Measurements from ENCODE around the gene SLC35G3. TPM values are rescaled to one million over a fixed set of nuclear protein-coding genes. Genes with fewer than 3 reads are reported as not detected.

Gene SLC35G3
- total and polyA plus RNA-seq, 2 of the 8 experiments (the other 6 are each of a cell fraction or from before 2014, with no cell fraction given): not detected

GRCh38 chr17:35163886-35164285, 30.3 kb downstream of the SLC35G3 start:
- Histone ChIP-seq H3K27ac (ENCODE audit: low read depth, low read length) (no peak overlapping the region), H4K91ac (replicated peaks; ENCODE audit: insufficient read length, low read length) (no peak overlapping the region), H3K9ac (replicated peaks in 1 of 4; ENCODE audit: extremely low read depth in 1 of 4, low read depth in 3 of 4, low read length in 3 of 4) (no peak overlapping the region), H3K79me2 (ENCODE audit: control insufficient read depth in 1 of 2, insufficient read depth in 2 of 2, low read length in 2 of 2) (no peaks in the 10 kb centered on the region), H3K4me1 (replicated peaks in 1 of 4; ENCODE audit: control insufficient read depth in 3 of 4, insufficient read depth in 4 of 4, low read length in 3 of 4) (no peaks in the 10 kb centered on the region), H3K23me2 (ENCODE audit: low read depth, low read length) (no peaks in the 10 kb centered on the region), H3K27me3 (replicated peaks in 1 of 4; ENCODE audit: control insufficient read depth in 3 of 4, extremely low read depth in 1 of 4, insufficient read depth in 3 of 4, low read length in 3 of 4) (no peaks in the 10 kb centered on the region), H3K79me1 (ENCODE audit: low read depth, low read length) (no peaks in the 10 kb centered on the region; the same call in 1 of the 2 replicates), H2BK15ac (ENCODE audit: low read length) (no peak overlapping the region), H3K9me3 (ENCODE audit: insufficient read depth in 2 of 2, low read depth in 1 of 2, low read length in 1 of 2) (no peaks in the 10 kb centered on the region), H3K18ac (ENCODE audit: extremely low read depth, low read length) (no peak overlapping the region), H3K4me2 (ENCODE audit: insufficient read depth in 1 of 2, low read depth in 2 of 2, low read length in 2 of 2) (no peak overlapping the region), H2AK5ac (ENCODE audit: low read depth, low read length) (no peak overlapping the region), H4K20me1 (replicated peaks in 1 of 2; ENCODE audit: control insufficient read depth in 1 of 2, insufficient read depth in 2 of 2, low read length in 2 of 2) (peaks cover 0 to 2% of the 10 kb centered on the region in 2 experiments), H2BK120ac (replicated peaks; ENCODE audit: low read depth, low read length) (no peak overlapping the region), H3K4ac (replicated peaks; ENCODE audit: insufficient read length, low read depth, low read length) (no peak overlapping the region), H3K23ac (ENCODE audit: insufficient read length) (no peak overlapping the region), H4K5ac (ENCODE audit: insufficient read length, low read depth, low read length) (no peak overlapping the region), H4K8ac (ENCODE audit: extremely low read depth, insufficient read depth, low read length) (no peak overlapping the region), H2BK20ac (ENCODE audit: low read length) (no peak overlapping the region), H3K36me3 (ENCODE audit: control insufficient read depth in 2 of 4, insufficient read depth in 4 of 4, low read length in 3 of 4) (no peaks in the 10 kb centered on the region), H2BK12ac (ENCODE audit: low read depth, low read length) (no peak overlapping the region), H2BK5ac (ENCODE audit: low read depth, low read length) (no peak overlapping the region), H3K14ac (ENCODE audit: insufficient read length) (no peak overlapping the region), H2AFZ (ENCODE audit: low read length) (no peak overlapping the region), H3K4me3 (ENCODE audit: extremely low read depth in 1 of 4, insufficient read depth in 2 of 4, low read depth in 3 of 4, low read length in 4 of 4) (no peak overlapping the region), H3K56ac (replicated peaks; ENCODE audit: insufficient read length, low read depth, low read length) (no peak overlapping the region)
- CTCF ChIA-PET (ENCODE audit: partially characterized antibody): interaction anchor here (0.6 to 0.9 kb wide), 2 partner anchors 9 to 216 kb away, joined by 3 read pairs; no protein-coding TSS in a partner anchor
- WGBS, 2 experiments (ENCODE audit: extremely low coverage in 1 of 2, insufficient coverage in 1 of 2, insufficient read length in 1 of 2, insufficient replicate concordance in 2 of 2, low coverage in 1 of 2, low lambda C conversion rate in 2 of 2, missing lambda C conversion rate in 1 of 2): 92% methylated on average over 7 of the region's 7 CpGs; no CpG with 5 or more reads in 1 of the 2 experiments
- TF ChIP-seq, protein P1, sequence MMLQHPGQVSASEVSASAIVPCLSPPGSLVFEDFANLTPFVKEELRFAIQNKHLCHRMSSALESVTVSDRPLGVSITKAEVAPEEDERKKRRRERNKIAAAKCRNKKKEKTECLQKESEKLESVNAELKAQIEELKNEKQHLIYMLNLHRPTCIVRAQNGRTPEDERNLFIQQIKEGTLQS (IDR thresholded peaks at IDR 0.05; ENCODE audit: insufficient read depth, low read depth, low read length): no peak
- TF ChIP-seq YY1 (IDR thresholded peaks at IDR 0.05; ENCODE audit: low read depth, low read length) (no peak), GTF2F1 (IDR thresholded peaks at IDR 0.05; ENCODE audit: borderline replicate concordance, low read depth, low read length) (no peak), EP300 (IDR thresholded peaks at IDR 0.05; ENCODE audit: borderline replicate concordance in 1 of 2, low read depth in 2 of 2, low read length in 2 of 2) (no peak), ASH2L (IDR thresholded peaks at IDR 0.05; ENCODE audit: low read length) (no peak), TAF7 (optimal IDR thresholded peaks at IDR 0.05; ENCODE audit: borderline replicate concordance, low read depth, low read length) (no peak), MAFK (IDR thresholded peaks at IDR 0.05; ENCODE audit: low read depth, low read length) (no peak), EGR1 (IDR thresholded peaks at IDR 0.05; ENCODE audit: borderline replicate concordance, low read depth, low read length) (no peak), TBP (IDR thresholded peaks at IDR 0.05; ENCODE audit: low read depth, low read length) (no peak), SIN3A (conservative IDR thresholded peaks at IDR 0.05 in 1 of 2, IDR thresholded peaks at IDR 0.05 in 1 of 2; ENCODE audit: low read depth in 1 of 2, low read length in 2 of 2) (no peak), SP2 (IDR thresholded peaks at IDR 0.05; ENCODE audit: low read length) (no peak), CBX8 (IDR thresholded peaks at IDR 0.05; ENCODE audit: borderline replicate concordance, low read depth, low read length) (no peak), FOSL1 (IDR thresholded peaks at IDR 0.05; ENCODE audit: insufficient read depth, low read depth, low read length) (no peak)
- POLR2A ChIA-PET (ENCODE audit: partially characterized antibody): interaction anchor here (1.1 kb wide), 1 partner anchor 95 kb away, joined by 3 read pairs; no protein-coding TSS in a partner anchor
- DNase-seq (ENCODE audit: low read depth in 1 of 2, low spot score in 2 of 2) (no peak), FAIRE-seq (no peak)
